ENCODE data around the gene P3H2.

The P3H2 gene

DNA sequence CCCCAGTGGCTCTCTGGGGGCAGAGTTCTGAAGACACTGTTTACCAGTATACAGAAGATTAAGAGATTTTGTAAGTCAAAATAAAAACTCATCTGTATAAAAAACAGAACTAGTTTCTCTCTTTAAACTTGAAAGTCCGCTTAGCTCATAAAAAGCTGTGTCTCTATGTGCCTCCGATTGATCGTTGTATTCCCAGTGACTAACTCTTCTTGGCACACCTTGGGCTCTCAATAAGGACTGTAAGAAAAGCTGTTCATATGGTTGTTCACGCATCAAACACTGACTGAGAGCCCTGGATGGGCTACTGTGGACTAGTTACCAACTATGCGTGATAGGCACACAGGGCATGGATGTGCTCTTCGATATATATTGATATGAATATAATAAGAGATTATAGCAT is 107.9 kb downstream of the P3H2 start:
- DNase-seq: no peak

DNA sequence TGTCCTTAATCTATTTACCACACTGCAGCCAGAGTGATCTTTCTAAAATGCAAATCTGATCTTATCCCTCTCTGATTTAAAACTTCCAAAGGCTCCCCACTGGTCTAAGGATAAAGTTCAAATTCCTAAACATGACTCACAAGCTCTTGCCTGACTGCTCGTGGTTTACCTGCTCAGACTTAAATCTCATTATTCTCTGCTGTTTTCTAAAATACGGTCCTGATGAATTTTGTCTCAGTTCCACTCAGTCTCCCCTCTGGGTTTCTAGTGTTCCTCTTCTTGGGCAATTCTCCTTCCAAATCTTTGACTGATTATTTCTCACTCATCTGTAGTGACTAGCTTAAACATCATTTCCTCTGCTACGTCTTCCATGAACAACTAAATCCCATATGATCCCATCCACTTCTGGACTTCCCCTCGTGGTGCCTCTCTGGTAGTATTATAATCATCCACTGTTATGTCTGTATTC is 108.3 kb downstream of the P3H2 start:
- DNase-seq: no peak

DNA sequence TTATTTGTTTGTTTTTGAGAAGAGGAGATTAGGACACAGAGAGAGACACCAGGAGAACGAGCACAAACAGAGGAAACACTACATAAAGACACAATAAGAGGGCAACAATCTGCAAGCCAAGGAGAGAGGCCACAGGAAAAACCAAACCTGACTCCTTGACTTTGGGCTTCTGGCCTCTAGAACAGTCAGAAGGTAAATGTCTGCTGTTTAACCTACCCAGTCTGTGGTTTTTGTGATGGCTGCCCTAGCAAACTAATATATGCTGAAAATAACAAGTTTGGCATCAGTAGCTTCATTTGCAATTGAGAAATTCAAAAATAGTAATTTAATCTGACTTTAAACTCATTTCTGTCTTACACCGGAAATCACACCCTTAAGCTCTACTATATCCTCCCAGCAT is 110.2 kb downstream of the P3H2 start:
- DNase-seq: no peak

DNA sequence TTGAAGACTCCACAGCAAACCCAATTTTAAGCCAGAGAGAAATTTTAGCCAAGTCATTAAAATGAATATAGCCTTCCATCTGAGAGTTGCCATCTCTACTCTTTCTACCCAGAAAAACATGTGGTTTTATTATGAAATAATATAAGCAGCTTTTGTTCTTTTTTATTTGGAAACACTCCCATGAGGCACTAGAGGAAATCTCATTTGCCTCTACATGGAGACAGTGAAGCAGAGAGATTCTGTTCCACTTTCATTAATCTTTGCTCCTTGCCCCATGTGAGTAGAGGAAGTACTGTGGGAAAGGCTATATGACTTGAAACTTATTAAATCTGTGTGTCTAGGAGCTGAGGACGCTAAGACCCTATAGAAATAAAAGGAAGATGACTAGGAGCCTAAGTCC is 111.1 kb downstream of the P3H2 start:
- no peak for DNase-seq

DNA sequence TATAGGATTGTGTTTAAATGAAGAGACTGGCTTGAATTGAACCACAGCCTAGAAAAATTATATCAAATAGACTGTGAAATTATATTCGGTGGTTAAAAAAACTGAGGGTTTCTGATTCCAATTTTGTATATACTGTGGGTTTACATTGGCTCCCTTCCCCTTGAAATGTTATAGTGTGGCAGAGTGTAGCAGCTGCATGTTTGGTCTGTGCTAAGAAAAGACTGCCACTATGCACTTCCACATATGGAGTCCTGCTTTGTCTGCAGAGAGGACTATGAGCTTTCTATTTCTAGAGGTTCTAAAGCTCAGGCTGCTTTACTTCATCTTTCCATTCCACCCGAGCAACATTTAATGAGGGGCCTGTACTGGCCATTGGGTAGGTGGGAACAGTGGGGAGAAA is 112.3 kb downstream of the P3H2 start:
- no peak for DNase-seq

DNA sequence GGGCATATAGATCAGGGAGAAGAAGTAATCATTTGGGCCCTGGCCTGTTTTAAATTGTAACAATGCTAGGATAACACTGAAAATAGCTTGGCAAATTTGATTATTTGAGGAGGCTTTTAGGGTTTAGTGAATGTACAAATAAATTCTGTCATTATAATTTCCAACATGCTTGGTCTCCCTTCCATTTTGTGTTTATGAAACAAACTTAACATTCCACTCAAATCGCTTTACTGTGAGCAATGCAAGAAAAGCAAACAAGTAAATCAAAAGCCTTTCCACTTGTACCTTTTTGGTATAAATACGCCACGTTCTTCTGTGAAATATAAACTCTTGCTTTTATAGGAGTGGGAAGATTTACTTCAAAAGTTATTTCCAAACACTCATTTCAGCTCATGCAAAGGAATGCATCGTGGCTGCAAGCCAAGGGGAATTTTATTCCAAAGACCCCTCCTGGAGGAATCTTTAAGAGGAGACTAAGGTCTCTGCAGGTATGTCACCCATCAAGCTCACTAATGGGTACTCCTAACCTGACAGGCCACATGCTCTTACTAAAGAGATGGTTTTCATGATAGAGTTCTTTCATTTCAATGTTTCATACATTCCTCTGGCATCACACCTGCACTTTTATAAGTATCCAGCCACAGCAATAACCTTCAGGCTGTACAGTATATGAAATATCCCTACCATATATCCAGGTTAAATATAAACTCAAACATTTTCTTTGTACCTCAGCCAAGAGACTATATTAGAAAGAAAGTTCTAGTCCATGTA is 115.2 kb downstream of the P3H2 start:
- DNase-seq: no peak

DNA sequence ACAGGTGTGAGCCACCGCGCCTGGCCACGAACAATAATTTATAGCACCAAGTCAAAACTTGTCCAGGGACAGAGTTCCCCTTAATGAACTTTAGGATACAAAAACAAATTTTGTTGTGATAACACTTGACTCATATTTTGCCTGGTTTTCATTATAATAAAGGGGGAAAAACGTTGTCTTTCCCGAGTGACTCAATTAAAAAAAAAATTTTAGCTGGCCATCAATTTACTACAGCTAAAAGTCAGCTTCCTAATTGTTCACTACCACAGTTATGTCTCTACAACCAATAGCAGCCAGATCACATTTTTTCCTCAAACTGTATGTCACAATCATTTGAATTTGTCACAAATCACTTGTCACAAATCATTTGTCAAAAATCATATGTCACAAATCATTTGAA is 116.0 kb downstream of the P3H2 start:
- no peak for DNase-seq

DNA sequence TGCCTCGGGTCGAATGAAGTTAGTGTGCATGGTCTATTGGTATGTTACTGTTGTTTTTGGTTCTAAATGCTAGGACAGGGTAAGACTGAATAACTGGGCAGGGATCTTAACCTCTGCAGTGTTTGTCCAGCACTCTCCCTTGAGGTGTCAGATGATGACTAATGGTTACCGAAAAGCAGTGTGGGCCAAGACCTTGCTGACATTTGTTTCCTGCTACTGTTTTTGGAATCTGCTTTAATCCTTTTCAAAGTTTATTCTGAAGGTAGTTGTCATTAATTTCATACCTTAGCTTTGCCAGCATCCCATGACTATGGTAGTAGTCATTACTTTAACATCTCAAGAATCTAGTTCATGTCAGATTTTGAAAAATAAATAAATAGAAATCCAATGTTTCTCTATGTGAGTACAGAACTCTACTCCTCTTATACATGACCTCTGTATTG is 117.0 kb downstream of the P3H2 start:
- DNase-seq: no peak

DNA sequence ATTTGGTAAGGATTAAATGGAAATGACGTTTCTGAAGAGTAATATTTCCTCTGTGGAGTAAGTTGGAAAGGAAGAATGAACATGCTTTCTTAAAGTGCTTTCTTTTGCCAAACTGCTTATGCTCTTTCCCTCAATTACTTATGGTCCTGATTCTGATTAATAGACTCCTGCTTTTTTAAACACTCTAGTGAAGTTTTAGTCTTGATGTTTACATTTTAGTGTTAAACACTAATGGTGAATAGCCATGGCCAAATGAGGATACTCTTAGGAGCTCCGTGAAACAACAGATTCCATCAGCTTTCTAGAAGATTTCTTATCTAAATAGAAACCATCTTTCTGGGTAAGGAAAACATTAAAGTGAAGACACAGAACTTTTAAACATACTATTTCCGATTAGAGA is 117.6 kb downstream of the P3H2 start:
- no peak for DNase-seq

DNA sequence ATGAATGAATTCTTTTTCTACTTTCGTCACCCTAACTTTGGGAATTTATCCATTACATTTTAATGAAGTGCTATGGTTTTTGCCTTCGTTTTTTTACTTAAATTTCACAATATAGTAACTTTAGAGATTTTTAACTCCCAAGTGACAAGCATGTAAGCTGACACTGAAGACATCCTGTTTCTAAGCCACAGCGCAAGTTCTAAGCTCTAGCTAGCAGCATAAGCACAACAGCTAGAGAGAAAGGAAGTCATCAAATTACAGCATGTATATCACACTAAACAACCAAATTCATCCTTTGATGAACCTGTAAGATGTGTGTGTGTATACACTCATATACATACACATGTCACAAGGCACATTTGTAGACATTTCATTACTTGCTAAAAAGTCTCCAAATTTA is 119.3 kb downstream of the P3H2 start:
- no peak for DNase-seq

DNA sequence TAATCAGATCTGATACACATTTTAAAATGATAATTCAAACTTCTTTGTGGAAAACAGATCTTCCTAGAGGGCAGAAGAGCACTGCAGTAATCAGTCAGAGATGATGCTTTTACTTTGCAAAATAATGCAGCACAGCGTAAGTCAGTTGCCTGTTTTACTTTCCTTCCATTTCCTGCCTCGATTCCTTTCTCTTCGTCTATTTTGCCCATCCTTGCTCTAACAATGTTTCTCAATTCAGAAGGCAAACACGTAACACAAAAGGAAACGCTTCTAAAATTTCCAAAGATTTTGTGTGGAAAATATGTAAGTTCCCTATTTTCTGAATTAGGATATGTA is 119.9 kb downstream of the P3H2 start:
- no peak for DNase-seq

DNA sequence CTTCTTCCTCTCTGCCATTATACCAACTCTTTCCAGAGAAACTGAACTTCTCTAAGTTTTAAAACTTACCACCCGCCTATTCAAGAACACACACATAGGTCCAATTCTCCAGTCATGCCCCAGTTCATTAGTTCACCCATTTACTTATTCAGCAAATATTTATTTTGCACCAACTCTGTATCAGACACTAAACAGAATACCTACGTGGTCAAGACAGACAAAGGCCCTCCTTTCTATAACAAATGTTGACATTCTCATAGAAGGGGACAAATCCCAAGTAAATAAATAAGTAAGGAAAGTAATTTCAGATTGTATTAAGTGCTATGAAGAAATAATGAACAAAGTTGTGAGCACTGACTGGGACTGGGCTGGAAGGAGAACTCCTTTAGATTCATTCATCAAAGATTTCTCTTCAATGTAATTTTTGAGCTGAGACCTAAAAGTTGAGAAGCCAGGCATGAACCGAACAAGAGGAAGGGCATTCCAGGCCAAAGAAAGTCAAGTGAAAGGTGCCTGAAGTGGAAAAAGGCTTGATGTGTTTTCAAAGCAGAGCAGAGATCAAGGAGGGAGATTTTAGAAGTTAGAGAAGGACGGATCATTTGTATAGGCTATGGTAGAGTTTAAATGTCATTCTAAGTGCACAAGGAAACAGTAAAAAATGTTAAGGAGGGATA is 120.4 kb downstream of the P3H2 start:
- DNase-seq: no peak

DNA sequence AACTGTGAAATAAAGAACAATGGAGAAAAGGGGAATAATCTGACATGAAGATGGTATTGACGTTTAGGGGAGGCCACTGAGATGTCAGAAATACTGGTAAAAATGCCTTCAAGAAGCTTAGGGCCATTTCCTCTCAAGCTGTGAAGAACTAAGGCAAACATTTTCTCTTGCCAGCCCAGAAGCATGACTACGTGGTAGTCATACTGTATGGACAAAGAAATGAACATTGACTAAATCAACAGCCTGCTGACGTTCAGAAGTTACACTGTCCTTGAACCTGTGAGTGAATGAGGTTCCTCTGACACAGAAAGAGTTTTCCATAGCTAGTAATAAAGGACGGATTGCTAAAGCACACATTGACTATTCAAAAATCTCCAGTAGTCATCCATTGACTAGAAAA is 121.0 kb downstream of the P3H2 start:
- no peak for DNase-seq

DNA sequence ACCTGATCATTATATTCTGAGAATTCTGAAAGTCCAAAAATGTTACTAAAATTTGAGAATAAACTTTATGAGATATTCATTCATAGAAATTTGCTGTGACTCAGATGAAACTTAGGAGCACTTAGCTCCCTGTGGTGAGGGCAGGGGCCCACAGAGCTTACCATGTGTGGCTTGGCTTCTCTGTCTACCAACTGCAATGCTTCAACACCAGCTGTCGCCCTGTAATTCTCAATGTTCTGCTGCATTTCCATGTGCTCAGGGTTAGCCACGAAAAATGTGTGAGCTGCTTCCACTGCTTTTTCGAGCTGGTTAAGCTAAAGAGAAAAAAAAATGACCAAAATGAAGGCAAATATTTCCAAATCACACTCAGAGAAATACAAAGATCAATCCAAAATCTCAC is 125.6 kb downstream of the P3H2 start:
- no peak for DNase-seq

DNA sequence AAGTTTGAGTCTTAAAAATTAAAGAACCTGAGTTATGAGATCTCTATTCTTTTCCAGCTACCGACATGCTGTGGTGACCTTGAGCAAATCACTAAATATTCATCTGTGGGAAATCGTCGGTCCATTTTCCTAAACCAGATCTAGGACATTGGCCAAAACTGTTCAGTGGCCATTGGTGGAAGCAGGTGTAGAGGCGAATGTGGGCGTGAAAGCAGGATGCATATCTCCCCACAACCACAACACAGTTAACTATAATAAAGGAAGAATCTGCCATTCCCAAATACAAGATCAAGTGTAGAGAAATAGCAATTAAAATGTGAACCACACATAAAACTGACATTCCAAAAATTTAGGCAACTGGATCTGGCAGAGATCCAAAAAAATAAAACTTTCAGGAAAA is 129.9 kb downstream of the P3H2 start:
- DNase-seq: no peak

DNA sequence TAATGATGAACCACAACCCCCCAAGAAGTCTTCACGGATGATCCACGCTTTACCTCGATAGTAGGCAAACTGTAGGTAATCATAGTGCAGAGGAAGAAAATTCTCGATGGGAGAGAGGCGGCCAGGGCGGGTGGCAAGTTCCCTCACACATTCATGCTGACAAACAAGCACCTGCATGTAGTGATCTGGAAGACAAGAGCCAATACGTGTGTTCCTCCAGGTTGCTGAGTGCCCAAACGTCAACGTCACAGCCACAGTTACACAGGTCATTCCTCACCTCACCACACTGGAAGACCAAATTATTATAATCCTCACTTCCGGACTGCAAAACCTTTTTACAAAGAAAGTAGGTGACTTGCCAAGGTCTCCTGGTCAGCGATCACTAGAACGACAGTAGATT is 131.8 kb downstream of the P3H2 start:
- no peak for DNase-seq

DNA sequence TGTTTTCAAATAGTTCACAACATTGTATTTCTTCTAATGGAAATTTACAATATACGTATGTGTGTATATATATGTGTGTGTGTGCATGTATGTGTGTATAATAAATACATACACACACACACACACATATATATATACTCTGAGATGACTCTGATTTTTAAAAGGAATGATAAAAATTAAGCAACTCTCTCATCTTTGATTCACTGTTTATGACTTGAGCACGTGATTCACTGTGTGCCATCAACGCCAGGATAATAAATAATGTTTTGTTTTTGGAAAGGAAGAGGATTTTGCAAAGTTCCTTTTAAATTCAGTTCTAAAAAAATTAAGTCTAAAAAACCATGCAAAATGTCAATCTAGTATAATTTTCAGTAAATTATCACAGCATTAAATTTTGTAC is 132.4 kb downstream of the P3H2 start:
- DNase-seq: no peak

DNA sequence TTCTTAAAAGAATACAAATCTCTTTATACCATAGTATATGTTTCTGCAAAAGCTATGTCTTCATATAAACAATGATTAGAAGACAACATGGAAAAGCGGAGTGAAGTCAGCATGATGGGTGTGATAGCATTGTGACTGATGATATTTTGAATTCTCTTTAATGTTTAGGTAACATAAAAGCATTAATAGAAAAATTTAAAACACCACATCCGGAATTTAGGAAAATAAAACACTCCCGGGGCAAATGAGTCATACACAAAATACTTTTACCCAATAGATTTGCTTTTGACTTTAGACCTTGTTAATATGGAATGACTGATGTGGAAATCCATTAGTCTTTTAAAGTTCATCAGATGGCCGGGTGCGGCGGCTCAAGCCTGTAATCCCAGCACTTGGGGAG is 134.7 kb downstream of the P3H2 start:
- no peak for DNase-seq

DNA sequence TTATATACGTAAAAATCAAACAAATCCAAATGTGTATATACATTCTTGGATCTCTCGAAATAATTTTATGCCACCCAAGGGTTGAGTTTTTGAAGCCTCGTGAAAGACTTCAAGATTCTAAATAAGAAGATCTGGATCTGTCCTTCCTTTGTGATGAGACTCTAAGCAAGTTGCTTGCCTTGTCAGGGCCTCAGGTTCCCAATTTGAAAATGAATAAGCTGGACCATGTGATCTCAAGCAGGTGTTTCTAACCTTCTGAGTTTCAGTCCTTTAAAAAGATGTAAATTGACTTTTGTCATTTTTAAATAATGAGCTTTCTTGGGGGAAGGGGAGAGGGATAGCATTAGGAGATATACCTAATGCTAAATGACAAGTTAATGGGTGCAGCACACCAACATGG is 137.1 kb downstream of the P3H2 start:
- no peak for DNase-seq

DNA sequence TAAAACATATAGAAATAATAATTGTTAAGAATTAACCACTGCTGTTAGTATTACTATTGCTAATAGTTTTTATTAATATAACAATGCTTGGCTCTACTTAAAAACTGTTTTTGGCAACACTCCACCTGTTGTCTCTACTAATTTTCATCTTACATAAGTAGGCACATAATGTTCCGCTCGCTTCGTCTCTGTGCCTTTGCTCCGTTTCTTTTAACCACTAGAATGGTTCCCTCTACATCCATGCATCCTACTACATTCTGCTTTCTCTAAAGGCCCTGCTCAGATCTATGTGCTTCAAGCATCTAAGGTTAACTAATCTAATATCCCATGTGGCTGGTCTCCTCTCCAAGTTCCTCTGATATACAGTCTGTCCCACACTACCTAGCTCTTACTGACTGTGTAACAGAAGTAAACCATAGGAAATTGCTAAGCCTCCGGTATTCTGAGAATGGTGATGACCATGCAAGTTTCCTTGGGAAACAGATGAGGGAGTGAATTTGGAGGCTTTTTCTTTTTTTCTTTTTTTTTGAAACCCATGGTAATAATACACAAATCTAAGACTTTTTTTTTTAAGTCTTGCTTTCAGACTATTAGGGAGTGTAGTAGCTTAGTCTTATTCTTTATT is 138.3 kb downstream of the P3H2 start:
- no peak for DNase-seq

DNA sequence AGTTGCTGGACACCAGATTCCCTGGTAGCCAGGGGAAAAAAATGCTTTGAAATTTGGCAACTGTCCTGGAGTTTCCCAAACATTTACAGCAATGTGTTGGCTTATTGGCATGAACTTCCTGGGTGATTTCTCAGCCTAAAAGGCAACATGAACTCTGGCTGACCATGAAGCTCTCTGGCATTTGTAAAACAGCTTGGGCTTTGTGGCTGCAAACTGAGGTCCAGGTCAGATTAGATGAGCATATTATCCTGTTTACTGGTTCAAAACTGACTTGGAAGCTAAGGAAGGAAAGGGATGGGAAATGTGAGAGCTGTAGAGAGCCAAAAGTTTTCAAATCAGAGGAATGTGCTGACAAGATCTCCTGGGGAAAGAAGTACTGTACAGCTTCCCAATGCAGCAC is 139.0 kb downstream of the P3H2 start:
- no peak for DNase-seq

DNA sequence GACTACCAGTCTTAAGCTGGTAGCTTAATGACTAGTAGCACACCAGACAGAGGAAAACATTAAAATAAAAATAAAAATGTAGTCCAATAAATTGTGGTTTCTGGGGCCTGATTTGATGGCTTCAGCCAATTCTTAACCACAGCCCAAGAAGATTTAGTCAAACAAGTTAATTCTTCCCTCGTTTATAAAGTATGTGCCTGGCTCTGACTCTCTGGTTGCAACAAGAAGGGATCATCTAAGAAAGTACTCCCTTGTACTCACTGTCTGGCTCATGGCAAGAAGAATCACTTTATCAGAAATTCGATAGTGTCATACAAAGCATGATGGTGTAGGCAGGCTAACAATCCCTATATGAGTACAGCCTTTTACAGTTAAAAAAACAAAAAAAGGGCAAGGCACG is 141.9 kb downstream of the P3H2 start:
- DNase-seq: no peak

DNA sequence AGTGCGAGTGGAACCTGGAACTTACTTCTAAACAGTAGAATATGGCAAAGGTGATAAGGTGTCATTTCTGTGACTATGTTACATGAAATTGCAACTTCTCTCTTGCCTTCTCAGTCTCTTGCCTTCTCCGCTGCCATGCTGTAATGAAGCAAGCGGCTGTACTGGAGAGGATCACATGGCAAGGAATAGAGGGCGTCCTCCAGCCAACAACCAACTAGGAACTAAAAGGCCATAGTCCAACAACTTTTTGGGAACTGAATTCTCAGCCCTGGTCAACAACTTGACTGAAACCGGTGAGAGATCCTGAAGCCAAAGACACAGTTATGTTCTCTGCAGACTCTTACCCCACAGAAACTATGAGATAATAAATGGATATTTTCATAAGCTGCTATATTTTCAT is 143.5 kb downstream of the P3H2 start:
- no peak for DNase-seq

DNA sequence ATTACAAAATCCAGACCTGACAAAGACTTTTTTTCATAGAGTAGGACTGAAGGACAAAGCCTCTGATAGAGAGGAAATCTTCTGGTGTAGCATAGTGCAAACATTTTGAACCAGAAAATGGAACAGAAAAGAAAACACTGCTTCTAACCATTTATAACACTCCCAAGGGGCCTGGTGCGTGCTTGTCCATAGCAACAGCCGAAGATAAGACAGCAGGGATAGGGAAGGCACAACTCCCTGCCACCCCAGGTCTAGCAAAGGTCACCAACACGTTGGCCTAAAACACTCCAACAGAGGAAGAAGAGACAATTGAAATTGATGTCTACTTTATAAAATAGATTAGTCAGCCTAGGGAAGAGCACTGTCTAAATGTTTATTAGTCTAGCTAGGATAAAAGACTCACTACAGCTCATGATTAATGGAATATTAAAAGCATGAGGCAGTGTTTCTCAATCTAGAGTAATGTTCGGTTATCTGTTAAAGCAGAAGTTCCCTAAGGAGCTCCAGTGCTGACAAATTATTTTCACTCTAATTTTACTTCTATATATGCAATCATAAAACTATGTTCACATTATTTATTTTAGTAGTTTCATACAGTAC is 145.2 kb downstream of the P3H2 start:
- no peak for DNase-seq

All from NCI-H2107 (cell line).